HG03139 (cell line): ENCODE results near the gene MALAT1.

Experiments
- ATAC-seq: cut with Tn5 transposase; IDR thresholded peaks from one replicate; pipeline ENCODE4 v1.9.1; 2021; ENCODE audit not compliant: unreplicated experiment

The MALAT1 gene

GRCh38 chr11:65554842-65555430 lies 56.1 kb downstream of the MALAT1 start:
- ATAC-seq = no peak

DNA sequence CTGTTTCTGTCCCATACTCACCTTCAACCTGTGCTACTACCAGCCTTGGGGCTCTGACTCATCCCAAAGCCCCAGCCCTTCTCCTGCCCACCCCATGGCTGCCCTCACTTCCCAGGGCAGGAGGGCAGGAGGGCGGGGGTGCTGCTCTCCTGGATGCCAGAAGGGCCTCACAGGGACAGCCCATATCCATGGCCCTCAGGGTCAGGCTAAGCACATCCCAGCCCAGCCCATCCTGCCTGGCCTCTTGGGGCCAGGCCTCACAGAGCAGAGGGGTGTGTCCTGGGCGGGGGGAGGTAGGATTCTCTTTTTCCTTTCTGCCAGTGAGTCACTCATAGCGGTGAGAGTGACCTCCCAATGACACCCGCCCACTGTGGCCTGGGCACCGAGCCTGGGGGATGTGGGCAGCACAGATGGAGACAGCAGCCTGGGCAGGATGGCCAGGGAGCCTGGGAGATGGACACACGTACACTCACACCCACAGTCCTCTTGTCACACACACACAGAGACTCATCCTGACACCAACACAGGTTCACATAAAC lies 56.9 kb downstream of the MALAT1 start:
- ATAC-seq = no peak
